Measurements from ENCODE around the gene FLAD1.

FLAD1 gene

DNA sequence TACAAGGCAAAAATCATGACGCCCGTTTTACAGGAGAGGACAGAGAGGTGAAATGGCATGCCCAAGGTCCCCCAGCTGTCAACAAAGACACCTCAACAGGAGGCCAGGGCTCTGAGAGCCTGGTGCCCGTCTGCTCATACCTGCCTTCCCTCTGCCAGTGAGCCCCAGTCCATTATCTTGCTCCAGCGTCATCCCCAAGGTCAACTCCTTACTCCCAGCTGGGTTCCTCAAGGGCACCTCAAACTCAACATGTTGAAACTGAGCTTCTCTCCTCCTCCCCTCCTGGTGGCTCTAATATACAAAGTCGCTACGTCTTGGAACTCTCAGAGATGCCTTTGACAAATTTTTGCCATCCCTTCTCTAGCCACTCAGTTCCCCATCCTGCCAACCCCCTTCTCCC, 30.5 kb upstream of the FLAD1 start:
- TF ChIP-seq, protein P1, sequence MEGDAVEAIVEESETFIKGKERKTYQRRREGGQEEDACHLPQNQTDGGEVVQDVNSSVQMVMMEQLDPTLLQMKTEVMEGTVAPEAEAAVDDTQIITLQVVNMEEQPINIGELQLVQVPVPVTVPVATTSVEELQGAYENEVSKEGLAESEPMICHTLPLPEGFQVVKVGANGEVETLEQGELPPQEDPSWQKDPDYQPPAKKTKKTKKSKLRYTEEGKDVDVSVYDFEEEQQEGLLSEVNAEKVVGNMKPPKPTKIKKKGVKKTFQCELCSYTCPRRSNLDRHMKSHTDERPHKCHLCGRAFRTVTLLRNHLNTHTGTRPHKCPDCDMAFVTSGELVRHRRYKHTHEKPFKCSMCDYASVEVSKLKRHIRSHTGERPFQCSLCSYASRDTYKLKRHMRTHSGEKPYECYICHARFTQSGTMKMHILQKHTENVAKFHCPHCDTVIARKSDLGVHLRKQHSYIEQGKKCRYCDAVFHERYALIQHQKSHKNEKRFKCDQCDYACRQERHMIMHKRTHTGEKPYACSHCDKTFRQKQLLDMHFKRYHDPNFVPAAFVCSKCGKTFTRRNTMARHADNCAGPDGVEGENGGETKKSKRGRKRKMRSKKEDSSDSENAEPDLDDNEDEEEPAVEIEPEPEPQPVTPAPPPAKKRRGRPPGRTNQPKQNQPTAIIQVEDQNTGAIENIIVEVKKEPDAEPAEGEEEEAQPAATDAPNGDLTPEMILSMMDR (IDR thresholded peaks at IDR 0.05; ENCODE audit: extremely low read depth, insufficient read depth, missing control alignments), result no peak
- in situ Hi-C loops (cut with MboI; ENCODE audit: low pct_unique_long_range_greater_than_20kb, low sequenced_read_pairs, unreplicated experiment), result no loop called here
- DNase-seq (ENCODE audit: low spot score), result no peak

GRCh38 chr1:154953611-154954038, 29.5 kb upstream of the FLAD1 start:
- no peak for DNase-seq (ENCODE audit: low spot score)
- TF ChIP-seq, protein P1 (IDR thresholded peaks at IDR 0.05; ENCODE audit: extremely low read depth, insufficient read depth, missing control alignments), result no peak
- in situ Hi-C loops (cut with MboI; ENCODE audit: low pct_unique_long_range_greater_than_20kb, low sequenced_read_pairs, unreplicated experiment), result no loop called here

- DNase-seq (ENCODE audit: low spot score), result no peak
- TF ChIP-seq, protein P1 (IDR thresholded peaks at IDR 0.05; ENCODE audit: extremely low read depth, insufficient read depth, missing control alignments), result no peak
- in situ Hi-C loops (cut with MboI; ENCODE audit: low pct_unique_long_range_greater_than_20kb, low sequenced_read_pairs, unreplicated experiment), result no loop called here
Observed at GRCh38 chr1:154954541-154954940, 28.6 kb upstream of the FLAD1 start.

DNA sequence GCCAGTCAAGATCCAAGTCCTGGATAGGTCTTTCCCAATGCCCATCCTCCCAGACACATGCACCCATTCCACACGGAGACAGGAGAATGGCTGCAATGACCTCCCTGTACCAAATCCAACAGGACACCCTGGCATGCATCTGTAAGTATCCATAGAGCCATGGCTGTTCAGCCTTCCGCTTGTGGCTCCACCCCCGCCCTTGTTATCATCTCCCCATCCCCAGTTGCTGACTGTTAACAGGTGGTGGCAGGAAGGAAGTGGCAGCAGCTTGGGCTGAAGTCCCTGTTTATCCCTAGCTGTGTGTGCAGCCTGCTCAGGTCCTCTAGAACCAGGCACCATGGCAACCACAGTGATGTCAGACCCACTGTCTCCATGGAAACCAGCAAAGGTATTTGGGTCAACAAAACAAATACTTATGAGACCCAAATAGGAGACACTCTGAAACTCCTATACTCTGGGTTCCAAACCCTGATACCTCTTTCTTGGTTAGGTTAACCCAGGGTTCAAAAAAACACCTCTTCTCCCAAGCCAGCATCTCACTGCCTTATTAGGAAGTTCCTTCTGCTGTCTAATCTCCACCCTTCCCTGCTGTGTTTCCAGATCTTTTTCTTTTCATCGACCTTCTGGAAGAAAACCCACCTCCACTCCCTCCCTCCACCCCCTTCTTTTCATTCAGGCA, 28.0 kb upstream of the FLAD1 start:
- DNase-seq (ENCODE audit: low spot score), result peak; percentile 81
- in situ Hi-C loops (cut with MboI; ENCODE audit: low pct_unique_long_range_greater_than_20kb, low sequenced_read_pairs, unreplicated experiment), result no loop called here
- TF ChIP-seq, protein P1 (IDR thresholded peaks at IDR 0.05; ENCODE audit: extremely low read depth, insufficient read depth, missing control alignments), result no peak

DNA sequence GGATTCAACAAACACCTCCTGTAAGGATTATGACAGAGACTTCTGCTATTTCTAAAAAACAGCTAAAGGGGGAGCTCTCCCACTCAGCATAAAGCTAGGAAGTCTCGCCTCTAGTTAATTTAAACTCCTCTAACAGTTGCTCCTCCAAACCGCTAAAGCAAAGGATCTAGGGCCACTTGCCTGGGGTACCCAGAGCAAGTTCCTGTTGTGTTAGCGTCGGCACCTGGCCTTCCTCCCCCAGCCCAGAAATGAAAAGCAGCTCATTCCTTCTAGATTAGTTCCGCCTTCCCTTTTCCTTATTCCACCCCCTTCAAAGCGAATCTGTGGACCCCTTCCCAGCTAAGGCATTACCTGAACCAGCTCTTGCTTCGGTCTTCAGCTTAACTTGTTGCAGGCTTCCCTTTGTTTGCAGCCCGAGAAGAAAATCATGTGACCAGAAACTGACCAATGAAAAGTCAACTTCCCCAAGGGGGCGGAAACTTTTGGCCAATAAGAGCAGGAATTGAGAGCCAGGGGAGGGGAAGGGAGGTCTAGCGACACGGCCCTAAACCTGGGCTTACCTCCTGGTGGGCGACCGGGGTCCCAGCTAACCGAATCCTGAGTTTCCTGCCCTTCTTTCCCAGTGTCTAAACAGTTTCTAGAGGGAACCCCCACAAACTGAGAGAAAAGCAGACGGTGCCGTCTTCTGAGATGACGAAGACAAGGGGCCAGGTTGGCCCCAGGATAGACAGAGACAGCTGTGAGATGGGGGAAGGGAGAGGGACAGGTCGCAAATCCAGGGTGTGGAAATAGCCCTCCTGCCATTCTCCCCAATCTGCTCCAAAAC, 27.2 kb upstream of the FLAD1 start, which contains the start of gene PBXIP1:
Gene PBXIP1 (minus strand): TSS at position 382 of the 826 bp plus-strand sequence. CDS start 2,378 bp downstream, outside the sequence.
- in situ Hi-C loops (cut with MboI; ENCODE audit: low pct_unique_long_range_greater_than_20kb, low sequenced_read_pairs, unreplicated experiment), result no loop called here
- TF ChIP-seq, protein P1 (IDR thresholded peaks at IDR 0.05; ENCODE audit: extremely low read depth, insufficient read depth, missing control alignments), result peak; percentile 35
- DNase-seq (ENCODE audit: low spot score), result peak; percentile 93

DNA sequence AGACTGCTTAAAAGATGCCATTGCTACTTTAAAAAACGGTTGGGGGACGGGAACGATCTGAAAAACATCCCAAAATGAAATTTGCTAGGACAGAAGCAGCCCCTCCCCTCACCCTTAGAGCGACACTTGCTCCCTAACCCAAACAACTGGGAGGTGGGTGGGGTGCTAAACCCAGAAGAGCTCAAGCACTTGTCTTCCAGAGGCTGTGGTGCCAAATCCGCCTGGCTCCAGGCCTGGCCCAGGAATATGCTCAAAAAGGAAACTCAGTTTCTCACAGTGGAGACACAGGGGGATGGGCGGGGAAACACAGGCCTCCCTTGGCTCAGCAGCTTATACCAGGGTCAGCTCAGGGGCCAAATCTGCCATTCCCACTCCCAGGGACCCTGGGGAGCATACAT, 26.6 kb upstream of the FLAD1 start:
- DNase-seq (ENCODE audit: low spot score), result no peak
- in situ Hi-C loops (cut with MboI; ENCODE audit: low pct_unique_long_range_greater_than_20kb, low sequenced_read_pairs, unreplicated experiment), result no loop called here
- TF ChIP-seq, protein P1 (IDR thresholded peaks at IDR 0.05; ENCODE audit: extremely low read depth, insufficient read depth, missing control alignments), result no peak

Data from GM13977 (cell line).